GM10248 (cell line): Measurements from ENCODE around the gene WDR1.

Experiments
- CTCF ChIA-PET: fragments of 300-600 bp; sonication (Branson Sonifier 250); formaldehyde crosslinking; extraction: SDS; loops from one replicate; lab custom pipeline; 2021; ENCODE audit warnings: antibody characterized with exemption; lab: Yijun Ruan, JAX
- POLR2A ChIA-PET: fragments of 350-650 bp; sonication (Branson Sonifier 250); formaldehyde crosslinking; extraction: SDS; loops from one replicate; lab custom pipeline; 2020; ENCODE audit warnings: antibody characterized with exemption; lab: Yijun Ruan, JAX
- DNase-seq: peaks from one replicate; pipeline ENCODE4 v3.0.0; 2012; ENCODE audit errors: extremely low spot score
- CTCF ChIP-seq: IDR thresholded peaks from 2 replicates; pipeline ENCODE4 v1.5.1; 2012; ENCODE audit warnings: mild to moderate bottlenecking, low read depth; ENCODE audit errors: extremely low read depth, missing control alignments, control extremely low read depth

The WDR1 gene

DNA sequence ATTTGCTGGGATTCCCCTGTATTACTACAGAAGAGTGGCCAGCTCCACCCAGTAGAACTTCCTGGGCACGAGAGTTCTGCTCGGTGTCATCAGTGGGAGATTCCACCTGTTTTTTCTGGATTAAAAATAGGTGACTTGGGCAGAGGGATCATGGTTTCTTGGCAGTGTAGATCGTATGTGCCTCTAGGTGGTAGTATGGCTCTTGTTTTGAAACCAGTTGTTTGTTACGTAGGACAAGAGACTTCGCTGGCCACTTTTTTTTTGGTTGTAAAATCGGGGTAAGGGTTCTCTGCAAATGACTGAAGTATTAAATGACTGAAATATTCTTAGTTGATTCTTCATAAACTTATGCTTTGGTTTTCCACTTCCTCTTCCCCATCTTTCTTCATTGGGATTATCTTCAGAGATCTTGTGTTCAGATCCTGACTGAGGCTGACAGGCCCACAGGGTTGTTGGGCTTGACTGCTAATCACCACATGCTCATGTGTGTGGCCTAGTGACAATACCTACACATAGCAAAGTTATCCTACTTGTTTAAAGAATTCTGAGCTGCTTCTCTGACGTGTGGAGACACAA is 43.8 kb upstream of the WDR1 start:
- POLR2A ChIA-PET = interaction anchor here (0.6 kb wide), 1 partner anchor 44 kb away, joined by 3 read pairs; the partner anchor contains the start of gene WDR1
- CTCF ChIA-PET = interaction anchor here (1.1 to 4.2 kb wide), 11 partner anchors 9 to 397 kb away, joined by 3 to 23 read pairs (median 7); no protein-coding TSS in a partner anchor
- no peak for DNase-seq
- TF ChIP-seq CTCF = no peak

- ChIA-PET CTCF (interaction anchor here (0.8 to 4.2 kb wide), 14 partner anchors 8 to 397 kb away, joined by 3 to 23 read pairs (median 8); partner anchors contain the start of gene WDR1), POLR2A (no interaction called here)
- no peak for DNase-seq
Measured at GRCh38 chr4:10159671-10160070, 43.1 kb upstream of the WDR1 start.

GRCh38 chr4:10158333-10158942 is 41.8 kb upstream of the WDR1 start:
- no peak for DNase-seq
- CTCF ChIA-PET = interaction anchor here (0.7 to 4.2 kb wide), 31 partner anchors 8 to 393 kb away, joined by 3 to 23 read pairs (median 5); partner anchors contain the start of gene WDR1
- POLR2A ChIA-PET = interaction anchor here (1.5 kb wide), 1 partner anchor 41 kb away, joined by 6 read pairs; no protein-coding TSS in a partner anchor
- TF ChIP-seq CTCF = no peak

More at GRCh38 chr4:10159671-10160070, 43.1 kb upstream of the WDR1 start:
- TF ChIP-seq CTCF = no peak

GRCh38 chr4:10157478-10158332 is 41.1 kb upstream of the WDR1 start:
- POLR2A ChIA-PET = interaction anchor here (1.5 kb wide), 1 partner anchor 40 kb away, joined by 6 read pairs; no protein-coding TSS in a partner anchor

DNA sequence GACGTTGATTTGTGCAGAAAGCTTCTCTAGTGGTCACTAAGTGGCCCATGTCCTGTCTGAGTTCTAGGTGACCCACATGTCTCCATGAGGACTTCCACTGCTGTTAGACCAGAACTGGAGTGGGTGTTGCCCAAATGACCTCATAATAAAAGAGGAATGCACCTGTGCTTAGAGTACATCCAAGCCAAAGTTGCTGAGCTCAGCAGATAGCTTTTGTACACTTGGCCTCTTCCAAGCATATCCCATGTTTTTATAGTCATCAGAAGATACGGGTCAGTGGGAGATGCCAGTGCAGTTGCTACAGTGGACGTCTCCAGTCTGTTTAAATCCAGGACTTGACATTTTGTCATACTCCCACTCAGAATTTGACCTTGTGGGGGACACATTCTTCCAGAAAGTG is 37.6 kb upstream of the WDR1 start:
- CTCF ChIA-PET = interaction anchor here (1.1 to 5.0 kb wide), 8 partner anchors 9 to 393 kb away, joined by 3 to 21 read pairs (median 4); no protein-coding TSS in a partner anchor

More at GRCh38 chr4:10157478-10158332, 41.1 kb upstream of the WDR1 start:
- DNase-seq = peak; percentile 76
- TF ChIP-seq CTCF = peak; percentile 75
- CTCF ChIA-PET = interaction anchor here (0.7 to 4.2 kb wide), 28 partner anchors 8 to 394 kb away, joined by 3 to 23 read pairs (median 6); partner anchors contain the start of gene WDR1

More for the DNA sequence above, 37.6 kb upstream of the WDR1 start:
- POLR2A ChIA-PET = no interaction called here
- DNase-seq = no peak
- no peak for TF ChIP-seq CTCF
